Panc1 (cell line): ENCODE measurements around the gene SENP5.

ENCODE experiments used
- CTCF ChIP-seq: fragments of 450-650 bp; IDR thresholded peaks from 2 replicates; pipeline ENCODE4 v1.5.1; 2017; ENCODE audit warnings: mild to moderate bottlenecking
- POLR2AphosphoS5 ChIP-seq: IDR thresholded peaks from 2 replicates; pipeline ENCODE4 v1.6.1; 2012; ENCODE audit warnings: mild to moderate bottlenecking, low read depth, low read length, moderate library complexity
- SIN3A ChIP-seq: IDR thresholded peaks from 2 replicates; pipeline ENCODE4 v1.6.1; 2012; ENCODE audit warnings: low read depth, mild to moderate bottlenecking, low read length, moderate library complexity, borderline replicate concordance; ENCODE audit not compliant: insufficient read depth
- TF ChIP-seq, protein P1 (sequence below), 2 experiments: IDR thresholded peaks; 2 replicates each; pipeline ENCODE4 v1.6.1; 2011 to 2012; ENCODE audit warnings: low read depth in 2 of 2, control low read depth in 1 of 2, low read length in 1 of 2, mild to moderate bottlenecking in 1 of 2, moderate library complexity in 1 of 2; ENCODE audit not compliant: insufficient read depth in 1 of 2

GRCh38 chr3:196849180-196849741, 18.5 kb upstream of the SENP5 start:
- TF ChIP-seq CTCF (no peak), POLR2AphosphoS5 (no peak), SIN3A (no peak)
- TF ChIP-seq, protein P1, sequence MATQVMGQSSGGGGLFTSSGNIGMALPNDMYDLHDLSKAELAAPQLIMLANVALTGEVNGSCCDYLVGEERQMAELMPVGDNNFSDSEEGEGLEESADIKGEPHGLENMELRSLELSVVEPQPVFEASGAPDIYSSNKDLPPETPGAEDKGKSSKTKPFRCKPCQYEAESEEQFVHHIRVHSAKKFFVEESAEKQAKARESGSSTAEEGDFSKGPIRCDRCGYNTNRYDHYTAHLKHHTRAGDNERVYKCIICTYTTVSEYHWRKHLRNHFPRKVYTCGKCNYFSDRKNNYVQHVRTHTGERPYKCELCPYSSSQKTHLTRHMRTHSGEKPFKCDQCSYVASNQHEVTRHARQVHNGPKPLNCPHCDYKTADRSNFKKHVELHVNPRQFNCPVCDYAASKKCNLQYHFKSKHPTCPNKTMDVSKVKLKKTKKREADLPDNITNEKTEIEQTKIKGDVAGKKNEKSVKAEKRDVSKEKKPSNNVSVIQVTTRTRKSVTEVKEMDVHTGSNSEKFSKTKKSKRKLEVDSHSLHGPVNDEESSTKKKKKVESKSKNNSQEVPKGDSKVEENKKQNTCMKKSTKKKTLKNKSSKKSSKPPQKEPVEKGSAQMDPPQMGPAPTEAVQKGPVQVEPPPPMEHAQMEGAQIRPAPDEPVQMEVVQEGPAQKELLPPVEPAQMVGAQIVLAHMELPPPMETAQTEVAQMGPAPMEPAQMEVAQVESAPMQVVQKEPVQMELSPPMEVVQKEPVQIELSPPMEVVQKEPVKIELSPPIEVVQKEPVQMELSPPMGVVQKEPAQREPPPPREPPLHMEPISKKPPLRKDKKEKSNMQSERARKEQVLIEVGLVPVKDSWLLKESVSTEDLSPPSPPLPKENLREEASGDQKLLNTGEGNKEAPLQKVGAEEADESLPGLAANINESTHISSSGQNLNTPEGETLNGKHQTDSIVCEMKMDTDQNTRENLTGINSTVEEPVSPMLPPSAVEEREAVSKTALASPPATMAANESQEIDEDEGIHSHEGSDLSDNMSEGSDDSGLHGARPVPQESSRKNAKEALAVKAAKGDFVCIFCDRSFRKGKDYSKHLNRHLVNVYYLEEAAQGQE (IDR thresholded peaks at IDR 0.05; ENCODE audit: insufficient read depth in 1 of 2, low read depth in 2 of 2, low read length in 1 of 2), result no peak
